SH-SY5Y (cell line): ENCODE results near the gene BLOC1S1.
A peak's percentile ranks its signal among the peaks of the same experiment; 100 is the strongest.

Experiments
- GATA2 ChIP-seq: IDR thresholded peaks from 2 replicates; pipeline ENCODE4 v1.6.1; 2011; ENCODE audit warnings: mild to moderate bottlenecking, low read depth, low read length
- GATA3 ChIP-seq: IDR thresholded peaks from 2 replicates; pipeline ENCODE4 v1.6.1; 2011; ENCODE audit warnings: low read depth, mild to moderate bottlenecking, low read length, moderate library complexity

BLOC1S1 gene

GRCh38 chr12:55746174-55746912 is 30.5 kb downstream of the BLOC1S1 start:
- TF ChIP-seq GATA2: peak; percentile 58
- TF ChIP-seq GATA3: no peak

GRCh38 chr12:55746913-55747231 is 31.0 kb downstream of the BLOC1S1 start:
- TF ChIP-seq GATA3: no peak
- no peak for TF ChIP-seq GATA2

- TF ChIP-seq GATA3: no peak
- no peak for TF ChIP-seq GATA2
Observed at GRCh38 chr12:55748230-55748993, 32.6 kb downstream of the BLOC1S1 start.

GRCh38 chr12:55755246-55755645 is 39.4 kb downstream of the BLOC1S1 start:
- no peak for TF ChIP-seq GATA3
- no peak for TF ChIP-seq GATA2

GRCh38 chr12:55757701-55758100 is 41.9 kb downstream of the BLOC1S1 start:
- no peak for TF ChIP-seq GATA3
- no peak for TF ChIP-seq GATA2

- TF ChIP-seq GATA2 (no peak), GATA3 (no peak)
Observed at GRCh38 chr12:55760663-55761062, 44.8 kb downstream of the BLOC1S1 start.

GRCh38 chr12:55762646-55763045 is 46.8 kb downstream of the BLOC1S1 start:
- TF ChIP-seq GATA3: no peak
- TF ChIP-seq GATA2: no peak

- TF ChIP-seq GATA2: no peak
- no peak for TF ChIP-seq GATA3
Observed at GRCh38 chr12:55765736-55766290, 50.0 kb downstream of the BLOC1S1 start.

- no peak for TF ChIP-seq GATA3
- no peak for TF ChIP-seq GATA2
Observed at GRCh38 chr12:55767156-55767555, 51.3 kb downstream of the BLOC1S1 start.
